Stimulated activated CD8-positive, alpha-beta memory T cell treated with anti-CD3 and anti-CD28 coated beads, Interleukin-2, amount 100 ng/mL, for 1 hour (primary cell): ENCODE data around the gene GRM5.
"Not testable (repeated sequence)": the region's sequence is repeated elsewhere in the genome, so short reads cannot be mapped to it uniquely, and the experiment has no call there.

Experiments
- DNase-seq, 2 donors: peaks; one replicate each; pipeline ENCODE4 v3.0.0-alpha.2; 2020; ENCODE audit warnings: low read depth in 2 of 2

Gene GRM5

GRCh38 chr11:88501541-88501940 lies 564.2 kb downstream of the GRM5 start:
- no peak for DNase-seq

- DNase-seq, result no peak
Measured at GRCh38 chr11:88495836-88496235, 569.9 kb downstream of the GRM5 start.

GRCh38 chr11:88494848-88495247 lies 570.9 kb downstream of the GRM5 start:
- no peak for DNase-seq

- DNase-seq, result no peak
Measured at GRCh38 chr11:88491674-88492073, 574.1 kb downstream of the GRM5 start.

- no peak for DNase-seq
Measured at GRCh38 chr11:88489030-88489429, 576.8 kb downstream of the GRM5 start.

GRCh38 chr11:88487646-88488045 lies 578.1 kb downstream of the GRM5 start:
- no peak for DNase-seq

GRCh38 chr11:88484873-88485621 lies 580.7 kb downstream of the GRM5 start:
- no peak for DNase-seq

GRCh38 chr11:88482871-88483301 lies 582.9 kb downstream of the GRM5 start:
- DNase-seq, result no peak

GRCh38 chr11:88480223-88480622 lies 585.6 kb downstream of the GRM5 start:
- DNase-seq, result no peak

GRCh38 chr11:88478136-88478815 lies 587.5 kb downstream of the GRM5 start:
- DNase-seq, result no peak

- no peak for DNase-seq
Measured at GRCh38 chr11:88475991-88476418, 589.8 kb downstream of the GRM5 start.

- DNase-seq, result no peak
Measured at GRCh38 chr11:88474655-88475054, 591.1 kb downstream of the GRM5 start.

- no peak for DNase-seq
Measured at GRCh38 chr11:88469561-88470225, 596.1 kb downstream of the GRM5 start.

GRCh38 chr11:88464528-88464927 lies 601.3 kb downstream of the GRM5 start:
- no peak for DNase-seq

GRCh38 chr11:88463301-88463700 lies 602.5 kb downstream of the GRM5 start:
- DNase-seq, result not testable (repeated sequence)

GRCh38 chr11:88458047-88458446 lies 607.7 kb downstream of the GRM5 start:
- DNase-seq, result not testable (repeated sequence)

- no peak for DNase-seq
Measured at GRCh38 chr11:88455974-88456373, 609.8 kb downstream of the GRM5 start.

- no peak for DNase-seq
Measured at GRCh38 chr11:88454881-88455280, 610.9 kb downstream of the GRM5 start.
